ENCODE results near the gene VEZT.

The VEZT gene

DNA sequence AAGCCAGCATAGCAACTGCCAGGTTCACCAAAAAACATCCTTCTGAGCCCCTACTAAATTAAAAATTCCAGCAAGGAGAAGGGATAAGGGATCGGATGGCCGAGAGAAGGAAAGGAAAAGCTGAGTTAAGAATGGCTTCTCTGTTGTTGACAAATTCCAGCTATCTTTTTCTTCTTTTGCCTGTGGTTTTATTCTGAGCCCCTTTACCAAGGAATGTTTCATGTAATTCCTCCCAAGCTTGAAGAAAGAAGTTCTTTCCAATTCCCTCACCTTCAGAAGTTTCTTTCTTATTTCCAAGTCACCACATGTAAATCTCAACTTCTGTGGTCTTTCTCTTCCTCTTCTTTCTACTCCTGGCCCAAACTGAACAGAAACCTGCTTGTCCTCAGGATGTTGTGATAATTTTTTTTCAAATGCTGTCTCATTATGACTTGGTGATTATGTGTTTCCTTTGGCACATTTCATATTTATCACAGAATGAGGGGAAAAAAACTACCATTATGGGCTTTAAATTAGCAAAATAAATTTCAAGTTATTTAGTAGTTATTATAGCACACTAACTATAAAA is 40.3 kb upstream of the VEZT start:
- TF ChIP-seq SIN3A (IDR thresholded peaks at IDR 0.05; ENCODE audit: borderline replicate concordance, insufficient read depth, low read length): no peak
- TF ChIP-seq POLR2AphosphoS5 (IDR thresholded peaks at IDR 0.05; ENCODE audit: low read depth, low read length): no peak
- no peak for TF ChIP-seq FOXP2 (optimal IDR thresholded peaks at IDR 0.05; ENCODE audit: borderline replicate concordance, extremely low read depth, extremely low read length, insufficient read depth)
- TF ChIP-seq TAF1 (IDR thresholded peaks at IDR 0.05; ENCODE audit: borderline replicate concordance, insufficient read depth, low read length): no peak
- TF ChIP-seq, protein P1, sequence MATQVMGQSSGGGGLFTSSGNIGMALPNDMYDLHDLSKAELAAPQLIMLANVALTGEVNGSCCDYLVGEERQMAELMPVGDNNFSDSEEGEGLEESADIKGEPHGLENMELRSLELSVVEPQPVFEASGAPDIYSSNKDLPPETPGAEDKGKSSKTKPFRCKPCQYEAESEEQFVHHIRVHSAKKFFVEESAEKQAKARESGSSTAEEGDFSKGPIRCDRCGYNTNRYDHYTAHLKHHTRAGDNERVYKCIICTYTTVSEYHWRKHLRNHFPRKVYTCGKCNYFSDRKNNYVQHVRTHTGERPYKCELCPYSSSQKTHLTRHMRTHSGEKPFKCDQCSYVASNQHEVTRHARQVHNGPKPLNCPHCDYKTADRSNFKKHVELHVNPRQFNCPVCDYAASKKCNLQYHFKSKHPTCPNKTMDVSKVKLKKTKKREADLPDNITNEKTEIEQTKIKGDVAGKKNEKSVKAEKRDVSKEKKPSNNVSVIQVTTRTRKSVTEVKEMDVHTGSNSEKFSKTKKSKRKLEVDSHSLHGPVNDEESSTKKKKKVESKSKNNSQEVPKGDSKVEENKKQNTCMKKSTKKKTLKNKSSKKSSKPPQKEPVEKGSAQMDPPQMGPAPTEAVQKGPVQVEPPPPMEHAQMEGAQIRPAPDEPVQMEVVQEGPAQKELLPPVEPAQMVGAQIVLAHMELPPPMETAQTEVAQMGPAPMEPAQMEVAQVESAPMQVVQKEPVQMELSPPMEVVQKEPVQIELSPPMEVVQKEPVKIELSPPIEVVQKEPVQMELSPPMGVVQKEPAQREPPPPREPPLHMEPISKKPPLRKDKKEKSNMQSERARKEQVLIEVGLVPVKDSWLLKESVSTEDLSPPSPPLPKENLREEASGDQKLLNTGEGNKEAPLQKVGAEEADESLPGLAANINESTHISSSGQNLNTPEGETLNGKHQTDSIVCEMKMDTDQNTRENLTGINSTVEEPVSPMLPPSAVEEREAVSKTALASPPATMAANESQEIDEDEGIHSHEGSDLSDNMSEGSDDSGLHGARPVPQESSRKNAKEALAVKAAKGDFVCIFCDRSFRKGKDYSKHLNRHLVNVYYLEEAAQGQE (IDR thresholded peaks at IDR 0.05; ENCODE audit: insufficient read depth in 1 of 2, low read depth in 2 of 2, low read length in 2 of 2): no peak

DNA sequence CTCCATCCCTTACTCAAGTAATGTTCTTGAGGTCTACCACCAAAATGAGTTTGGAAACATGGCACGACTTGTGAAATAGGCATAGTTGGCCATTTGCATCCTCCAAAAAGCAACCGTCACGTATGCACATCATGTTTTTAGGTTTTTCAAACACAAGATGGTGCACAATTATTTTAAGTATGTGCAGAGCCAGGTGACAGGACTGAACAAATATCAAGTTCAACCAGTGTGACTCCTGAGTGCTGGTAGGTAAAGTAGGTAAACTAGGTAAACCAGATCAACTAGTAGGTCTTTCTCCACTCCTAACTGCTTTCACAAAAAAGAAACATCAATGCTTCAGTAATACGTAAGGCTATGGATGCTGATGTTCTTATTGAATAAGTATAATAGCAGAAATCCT is 39.5 kb upstream of the VEZT start:
- TF ChIP-seq TAF1 (IDR thresholded peaks at IDR 0.05; ENCODE audit: borderline replicate concordance, insufficient read depth, low read length) (no peak), POLR2AphosphoS5 (IDR thresholded peaks at IDR 0.05; ENCODE audit: low read depth, low read length) (no peak), FOXP2 (optimal IDR thresholded peaks at IDR 0.05; ENCODE audit: borderline replicate concordance, extremely low read depth, extremely low read length, insufficient read depth) (no peak), SIN3A (IDR thresholded peaks at IDR 0.05; ENCODE audit: borderline replicate concordance, insufficient read depth, low read length) (no peak)
- TF ChIP-seq, protein P1 (IDR thresholded peaks at IDR 0.05; ENCODE audit: insufficient read depth in 1 of 2, low read depth in 2 of 2, low read length in 2 of 2): no peak

DNA sequence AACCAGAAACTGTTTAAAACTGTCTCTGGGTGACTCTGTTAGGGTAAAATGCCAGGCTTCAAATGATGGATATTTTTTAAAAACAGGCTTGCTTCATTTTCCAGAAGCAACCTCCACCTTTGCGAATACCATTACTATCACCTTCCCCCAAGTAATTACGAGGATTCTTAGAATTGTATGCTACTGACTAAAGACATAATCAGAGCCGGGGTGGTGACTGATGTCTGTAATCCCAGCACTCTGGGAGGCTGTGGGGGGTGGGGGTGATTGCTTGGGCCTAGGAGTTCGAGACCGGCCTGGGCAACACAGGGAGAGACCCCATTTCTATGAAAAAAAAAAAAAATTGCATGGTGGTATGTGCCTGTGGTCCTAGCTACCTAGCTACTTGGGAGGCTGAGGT is 38.6 kb upstream of the VEZT start:
- TF ChIP-seq TAF1 (IDR thresholded peaks at IDR 0.05; ENCODE audit: borderline replicate concordance, insufficient read depth, low read length) (no peak), POLR2AphosphoS5 (IDR thresholded peaks at IDR 0.05; ENCODE audit: low read depth, low read length) (no peak), FOXP2 (optimal IDR thresholded peaks at IDR 0.05; ENCODE audit: borderline replicate concordance, extremely low read depth, extremely low read length, insufficient read depth) (no peak), SIN3A (IDR thresholded peaks at IDR 0.05; ENCODE audit: borderline replicate concordance, insufficient read depth, low read length) (no peak)
- TF ChIP-seq, protein P1 (IDR thresholded peaks at IDR 0.05; ENCODE audit: insufficient read depth in 1 of 2, low read depth in 2 of 2, low read length in 2 of 2): no peak

DNA sequence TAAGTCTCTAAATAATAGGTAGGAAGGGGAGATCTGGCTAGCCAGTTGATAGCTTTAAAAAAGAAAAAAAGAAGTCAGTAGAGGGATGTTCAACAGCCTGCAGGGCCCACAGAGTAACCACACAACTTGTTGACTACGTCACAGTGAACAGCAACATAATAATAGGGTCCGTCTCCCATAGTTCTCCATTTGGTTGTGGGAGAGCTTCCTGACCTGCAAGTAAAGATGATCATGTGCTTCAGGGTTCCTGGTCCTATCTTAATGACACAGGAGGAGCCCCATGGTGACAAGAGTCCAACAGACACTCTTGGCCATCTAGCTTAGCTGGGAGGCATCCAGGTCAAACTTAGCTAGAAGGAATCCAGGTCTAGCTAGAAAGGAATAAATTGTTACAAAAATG is 36.5 kb upstream of the VEZT start:
- TF ChIP-seq SIN3A (IDR thresholded peaks at IDR 0.05; ENCODE audit: borderline replicate concordance, insufficient read depth, low read length): no peak
- no peak for TF ChIP-seq POLR2AphosphoS5 (IDR thresholded peaks at IDR 0.05; ENCODE audit: low read depth, low read length)
- no peak for TF ChIP-seq TAF1 (IDR thresholded peaks at IDR 0.05; ENCODE audit: borderline replicate concordance, insufficient read depth, low read length)

DNA sequence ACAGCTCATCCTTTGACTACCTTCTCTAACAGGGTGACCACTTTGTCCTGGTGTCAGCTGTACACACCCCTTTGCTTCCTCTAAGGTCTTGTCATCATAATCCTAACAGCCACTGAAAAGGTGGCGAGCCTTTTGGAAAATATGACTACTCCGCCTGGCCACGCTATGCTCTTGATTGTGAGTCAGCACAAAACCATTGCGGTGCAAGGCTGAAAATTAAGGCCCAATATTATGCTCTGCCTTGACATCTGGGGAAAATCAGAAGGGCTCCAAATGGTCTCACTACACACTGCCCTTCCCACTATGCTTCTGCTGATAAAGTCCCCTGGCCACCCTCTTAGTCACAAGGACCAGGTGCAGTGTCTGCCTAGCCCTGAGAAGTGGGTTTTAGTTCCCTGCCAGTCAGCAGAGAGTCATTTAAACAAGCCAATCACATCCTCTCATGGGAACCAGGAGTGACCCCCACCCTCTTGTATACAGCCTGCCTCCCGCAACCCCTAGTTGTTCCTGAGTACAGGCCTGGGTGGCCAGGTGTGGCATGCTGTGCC is 34.7 kb upstream of the VEZT start:
- TF ChIP-seq SIN3A (IDR thresholded peaks at IDR 0.05; ENCODE audit: borderline replicate concordance, insufficient read depth, low read length) (no peak), POLR2AphosphoS5 (IDR thresholded peaks at IDR 0.05; ENCODE audit: low read depth, low read length) (no peak), FOXP2 (optimal IDR thresholded peaks at IDR 0.05; ENCODE audit: borderline replicate concordance, extremely low read depth, extremely low read length, insufficient read depth) (no peak), TAF1 (IDR thresholded peaks at IDR 0.05; ENCODE audit: borderline replicate concordance, insufficient read depth, low read length) (no peak)
- TF ChIP-seq, protein P1 (IDR thresholded peaks at IDR 0.05; ENCODE audit: insufficient read depth in 1 of 2, low read depth in 2 of 2, low read length in 2 of 2): no peak

Data from PFSK-1 (cell line).